ENCODE measurements around the gene RAET1G.
"Not testable (repeated sequence)": the region's sequence is repeated elsewhere in the genome, so short reads cannot be mapped to it uniquely, and the experiment has no call there.

DNA sequence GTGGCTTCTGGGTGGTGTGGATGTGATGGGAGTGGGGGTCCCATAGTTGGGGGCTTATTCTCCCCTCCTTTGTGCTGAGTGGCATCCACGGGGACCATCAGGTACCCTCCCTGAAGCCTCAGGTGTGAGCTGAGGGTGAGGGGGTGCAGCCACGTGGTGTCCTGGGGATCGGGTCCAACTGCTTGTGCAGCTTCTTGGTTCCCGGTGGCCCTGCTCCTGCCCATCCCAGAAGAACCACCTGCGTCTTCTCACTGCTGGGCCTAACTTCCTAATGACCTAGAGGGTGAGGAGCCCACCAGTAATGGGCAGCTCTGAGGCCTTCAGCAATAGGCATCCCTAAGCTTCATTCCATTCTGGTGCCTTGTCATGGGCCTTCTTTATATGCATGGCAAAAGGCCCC lies 20.4 kb upstream of the RAET1G start:
- TF ChIP-seq, protein P1, sequence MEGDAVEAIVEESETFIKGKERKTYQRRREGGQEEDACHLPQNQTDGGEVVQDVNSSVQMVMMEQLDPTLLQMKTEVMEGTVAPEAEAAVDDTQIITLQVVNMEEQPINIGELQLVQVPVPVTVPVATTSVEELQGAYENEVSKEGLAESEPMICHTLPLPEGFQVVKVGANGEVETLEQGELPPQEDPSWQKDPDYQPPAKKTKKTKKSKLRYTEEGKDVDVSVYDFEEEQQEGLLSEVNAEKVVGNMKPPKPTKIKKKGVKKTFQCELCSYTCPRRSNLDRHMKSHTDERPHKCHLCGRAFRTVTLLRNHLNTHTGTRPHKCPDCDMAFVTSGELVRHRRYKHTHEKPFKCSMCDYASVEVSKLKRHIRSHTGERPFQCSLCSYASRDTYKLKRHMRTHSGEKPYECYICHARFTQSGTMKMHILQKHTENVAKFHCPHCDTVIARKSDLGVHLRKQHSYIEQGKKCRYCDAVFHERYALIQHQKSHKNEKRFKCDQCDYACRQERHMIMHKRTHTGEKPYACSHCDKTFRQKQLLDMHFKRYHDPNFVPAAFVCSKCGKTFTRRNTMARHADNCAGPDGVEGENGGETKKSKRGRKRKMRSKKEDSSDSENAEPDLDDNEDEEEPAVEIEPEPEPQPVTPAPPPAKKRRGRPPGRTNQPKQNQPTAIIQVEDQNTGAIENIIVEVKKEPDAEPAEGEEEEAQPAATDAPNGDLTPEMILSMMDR (IDR thresholded peaks at IDR 0.05) = not testable (repeated sequence)
- not testable (repeated sequence) for TF ChIP-seq RFX5 (IDR thresholded peaks at IDR 0.05; ENCODE audit: low read length); EZH2phosphoT487 (IDR thresholded peaks at IDR 0.05; ENCODE audit: borderline replicate concordance, low read depth)

Data from SK-N-SH (cell line).